ENCODE results near the gene HMGN4. TPM values are rescaled to one million over a fixed set of nuclear protein-coding genes. Genes with fewer than 3 reads are reported as not detected.

HMGN4 gene
- total and polyA plus RNA-seq, 9 of the 15 experiments (the other 6 are each of a cell fraction or from before 2014, with no cell fraction given), result 35.4 to 134 (median 94.1) TPM

DNA sequence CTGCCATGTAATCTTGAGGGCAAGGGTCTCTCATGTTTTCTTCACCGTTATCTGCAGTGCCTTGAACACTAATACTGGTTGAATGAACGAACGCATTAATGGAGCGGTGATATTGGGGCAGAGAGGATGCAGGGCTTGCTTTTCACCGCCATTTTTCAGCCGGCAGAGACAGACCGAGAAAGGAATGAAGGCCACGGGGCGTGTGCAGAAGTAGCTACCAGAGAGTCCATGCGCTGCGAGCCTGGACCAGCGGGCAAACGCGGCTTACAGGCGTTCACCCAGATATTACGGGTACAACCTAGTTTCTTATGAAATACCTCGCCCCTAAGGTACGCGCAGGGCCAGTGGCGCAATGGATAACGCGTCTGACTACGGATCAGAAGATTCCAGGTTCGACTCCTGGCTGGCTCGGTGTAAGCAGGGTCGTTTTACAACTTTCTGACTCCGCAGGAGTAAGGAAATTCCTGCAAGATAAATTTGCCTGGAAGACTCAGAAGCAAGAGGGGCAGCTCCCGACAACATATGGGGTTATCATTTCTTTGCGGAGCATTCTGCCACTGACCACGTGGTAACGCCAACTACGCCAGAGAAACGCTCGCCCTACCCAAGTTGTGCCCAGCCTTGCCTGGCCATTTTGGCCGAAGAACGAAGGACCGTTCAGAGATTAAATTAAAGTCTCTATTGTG, 863 bp upstream of the HMGN4 start (continued):
- TF ChIP-seq, protein P1, sequence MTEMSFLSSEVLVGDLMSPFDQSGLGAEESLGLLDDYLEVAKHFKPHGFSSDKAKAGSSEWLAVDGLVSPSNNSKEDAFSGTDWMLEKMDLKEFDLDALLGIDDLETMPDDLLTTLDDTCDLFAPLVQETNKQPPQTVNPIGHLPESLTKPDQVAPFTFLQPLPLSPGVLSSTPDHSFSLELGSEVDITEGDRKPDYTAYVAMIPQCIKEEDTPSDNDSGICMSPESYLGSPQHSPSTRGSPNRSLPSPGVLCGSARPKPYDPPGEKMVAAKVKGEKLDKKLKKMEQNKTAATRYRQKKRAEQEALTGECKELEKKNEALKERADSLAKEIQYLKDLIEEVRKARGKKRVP (CRISPR knock-in tag; IDR thresholded peaks at IDR 0.05), result peak; percentile 43; the same call in 1 of the 2 replicates
- TF ChIP-seq ZNF79 (CRISPR knock-in tag; IDR thresholded peaks at IDR 0.05; ENCODE audit: low read depth), result no peak
- no peak for TF ChIP-seq ZNF124 (CRISPR knock-in tag; IDR thresholded peaks at IDR 0.05)
- TF ChIP-seq, protein P2, sequence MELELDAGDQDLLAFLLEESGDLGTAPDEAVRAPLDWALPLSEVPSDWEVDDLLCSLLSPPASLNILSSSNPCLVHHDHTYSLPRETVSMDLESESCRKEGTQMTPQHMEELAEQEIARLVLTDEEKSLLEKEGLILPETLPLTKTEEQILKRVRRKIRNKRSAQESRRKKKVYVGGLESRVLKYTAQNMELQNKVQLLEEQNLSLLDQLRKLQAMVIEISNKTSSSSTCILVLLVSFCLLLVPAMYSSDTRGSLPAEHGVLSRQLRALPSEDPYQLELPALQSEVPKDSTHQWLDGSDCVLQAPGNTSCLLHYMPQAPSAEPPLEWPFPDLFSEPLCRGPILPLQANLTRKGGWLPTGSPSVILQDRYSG (tag; conservative IDR thresholded peaks at IDR 0.05; ENCODE audit: low read depth), result peak; percentile 44; the same call in 1 of the 2 replicates
- no peak for TF ChIP-seq CHCHD3 (CRISPR knock-in tag; IDR thresholded peaks at IDR 0.05)
- peak; percentile 9 for TF ChIP-seq CCNT2 (IDR thresholded peaks at IDR 0.05; ENCODE audit: borderline replicate concordance, extremely low read depth, insufficient read length, low read depth, low read length)
- TF ChIP-seq NFE2L1 (tag; IDR thresholded peaks at IDR 0.05; ENCODE audit: borderline replicate concordance, low read depth), result no peak
- peak in 1 of 2 experiments; percentile 83; a peak in 2 of 4 replicates for TF ChIP-seq FOXK2 (conservative IDR thresholded peaks at IDR 0.05 in 1 of 2, IDR thresholded peaks at IDR 0.05 in 1 of 2; ENCODE audit: low read depth in 2 of 2)
- no peak for TF ChIP-seq NFYB (IDR thresholded peaks at IDR 0.05; ENCODE audit: extremely low read depth, insufficient read length)
- TF ChIP-seq CHD1 (IDR thresholded peaks at IDR 0.05; ENCODE audit: low read length), result no peak
- peak; percentile 79 for TF ChIP-seq GATAD2B (IDR thresholded peaks at IDR 0.05; ENCODE audit: borderline replicate concordance)
- TF ChIP-seq POLR3A (IDR thresholded peaks at IDR 0.05; ENCODE audit: borderline replicate concordance, extremely low read depth, insufficient read depth, insufficient read length), result peak; percentile 84
- TF ChIP-seq DPF2 (IDR thresholded peaks at IDR 0.05), result peak; percentile 66
- no peak for TF ChIP-seq ELF2 (CRISPR knock-in tag; IDR thresholded peaks at IDR 0.05)
- TF ChIP-seq, protein P3, sequence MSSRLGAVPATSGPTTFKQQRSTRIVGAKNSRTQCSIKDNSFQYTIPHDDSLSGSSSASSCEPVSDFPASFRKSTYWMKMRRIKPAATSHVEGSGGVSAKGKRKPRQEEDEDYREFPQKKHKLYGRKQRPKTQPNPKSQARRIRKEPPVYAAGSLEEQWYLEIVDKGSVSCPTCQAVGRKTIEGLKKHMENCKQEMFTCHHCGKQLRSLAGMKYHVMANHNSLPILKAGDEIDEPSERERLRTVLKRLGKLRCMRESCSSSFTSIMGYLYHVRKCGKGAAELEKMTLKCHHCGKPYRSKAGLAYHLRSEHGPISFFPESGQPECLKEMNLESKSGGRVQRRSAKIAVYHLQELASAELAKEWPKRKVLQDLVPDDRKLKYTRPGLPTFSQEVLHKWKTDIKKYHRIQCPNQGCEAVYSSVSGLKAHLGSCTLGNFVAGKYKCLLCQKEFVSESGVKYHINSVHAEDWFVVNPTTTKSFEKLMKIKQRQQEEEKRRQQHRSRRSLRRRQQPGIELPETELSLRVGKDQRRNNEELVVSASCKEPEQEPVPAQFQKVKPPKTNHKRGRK (tag; IDR thresholded peaks at IDR 0.05), result no peak
- TF ChIP-seq, protein P4, sequence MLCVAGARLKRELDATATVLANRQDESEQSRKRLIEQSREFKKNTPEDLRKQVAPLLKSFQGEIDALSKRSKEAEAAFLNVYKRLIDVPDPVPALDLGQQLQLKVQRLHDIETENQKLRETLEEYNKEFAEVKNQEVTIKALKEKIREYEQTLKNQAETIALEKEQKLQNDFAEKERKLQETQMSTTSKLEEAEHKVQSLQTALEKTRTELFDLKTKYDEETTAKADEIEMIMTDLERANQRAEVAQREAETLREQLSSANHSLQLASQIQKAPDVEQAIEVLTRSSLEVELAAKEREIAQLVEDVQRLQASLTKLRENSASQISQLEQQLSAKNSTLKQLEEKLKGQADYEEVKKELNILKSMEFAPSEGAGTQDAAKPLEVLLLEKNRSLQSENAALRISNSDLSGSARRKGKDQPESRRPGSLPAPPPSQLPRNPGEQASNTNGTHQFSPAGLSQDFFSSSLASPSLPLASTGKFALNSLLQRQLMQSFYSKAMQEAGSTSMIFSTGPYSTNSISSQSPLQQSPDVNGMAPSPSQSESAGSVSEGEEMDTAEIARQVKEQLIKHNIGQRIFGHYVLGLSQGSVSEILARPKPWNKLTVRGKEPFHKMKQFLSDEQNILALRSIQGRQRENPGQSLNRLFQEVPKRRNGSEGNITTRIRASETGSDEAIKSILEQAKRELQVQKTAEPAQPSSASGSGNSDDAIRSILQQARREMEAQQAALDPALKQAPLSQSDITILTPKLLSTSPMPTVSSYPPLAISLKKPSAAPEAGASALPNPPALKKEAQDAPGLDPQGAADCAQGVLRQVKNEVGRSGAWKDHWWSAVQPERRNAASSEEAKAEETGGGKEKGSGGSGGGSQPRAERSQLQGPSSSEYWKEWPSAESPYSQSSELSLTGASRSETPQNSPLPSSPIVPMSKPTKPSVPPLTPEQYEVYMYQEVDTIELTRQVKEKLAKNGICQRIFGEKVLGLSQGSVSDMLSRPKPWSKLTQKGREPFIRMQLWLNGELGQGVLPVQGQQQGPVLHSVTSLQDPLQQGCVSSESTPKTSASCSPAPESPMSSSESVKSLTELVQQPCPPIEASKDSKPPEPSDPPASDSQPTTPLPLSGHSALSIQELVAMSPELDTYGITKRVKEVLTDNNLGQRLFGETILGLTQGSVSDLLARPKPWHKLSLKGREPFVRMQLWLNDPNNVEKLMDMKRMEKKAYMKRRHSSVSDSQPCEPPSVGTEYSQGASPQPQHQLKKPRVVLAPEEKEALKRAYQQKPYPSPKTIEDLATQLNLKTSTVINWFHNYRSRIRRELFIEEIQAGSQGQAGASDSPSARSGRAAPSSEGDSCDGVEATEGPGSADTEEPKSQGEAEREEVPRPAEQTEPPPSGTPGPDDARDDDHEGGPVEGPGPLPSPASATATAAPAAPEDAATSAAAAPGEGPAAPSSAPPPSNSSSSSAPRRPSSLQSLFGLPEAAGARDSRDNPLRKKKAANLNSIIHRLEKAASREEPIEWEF (CRISPR knock-in tag; IDR thresholded peaks at IDR 0.05), result no peak; the same call in 1 of the 2 replicates

All from K562 (cell line).